Subcutaneous abdominal adipose tissue (tissue), 5 donors: ENCODE measurements around the gene TBC1D5.

ENCODE experiments used
- H3K27ac ChIP-seq: one replicate; pipeline ENCODE4 v1.7.0; 2013; ENCODE audit warnings: low read depth, mild to moderate bottlenecking, inconsistent platforms, low read length, moderate library complexity
- H3K27me3 ChIP-seq, 5 donors: one replicate each; pipeline ENCODE4 v1.7.0; 2013; ENCODE audit warnings: low read length in 5 of 5, inconsistent platforms in 1 of 5; ENCODE audit not compliant: control insufficient read depth in 5 of 5, insufficient read depth in 4 of 5
- H3K36me3 ChIP-seq, 5 donors: one replicate each; pipeline ENCODE4 v1.7.0; 2013; ENCODE audit warnings: low read length in 5 of 5; ENCODE audit not compliant: control insufficient read depth in 5 of 5, insufficient read depth in 5 of 5
- H3K4me1 ChIP-seq, 5 donors: one replicate each; pipeline ENCODE4 v1.7.0; 2013; ENCODE audit warnings: low read length in 5 of 5, mild to moderate bottlenecking in 3 of 5, moderate library complexity in 1 of 5; ENCODE audit not compliant: control insufficient read depth in 5 of 5, insufficient read depth in 5 of 5
- H3K4me3 ChIP-seq, 5 donors: one replicate each; pipeline ENCODE4 v1.7.0; 2013; ENCODE audit warnings: low read length in 5 of 5, low read depth in 1 of 5
- H3K9ac ChIP-seq, 5 donors: one replicate each; pipeline ENCODE4 v1.7.0; 2013; ENCODE audit warnings: low read length in 5 of 5, mild to moderate bottlenecking in 4 of 5, moderate library complexity in 3 of 5
- H3K9me3 ChIP-seq, 5 donors: one replicate each; pipeline ENCODE4 v1.7.0; 2013; ENCODE audit warnings: low read length in 5 of 5; ENCODE audit not compliant: control insufficient read depth in 5 of 5
- donor health status: healthy.
- donor health status: healthy.
- donor health status: healthy.
- donor health status: healthy.
- donor health status: healthy.

TBC1D5 gene

DNA sequence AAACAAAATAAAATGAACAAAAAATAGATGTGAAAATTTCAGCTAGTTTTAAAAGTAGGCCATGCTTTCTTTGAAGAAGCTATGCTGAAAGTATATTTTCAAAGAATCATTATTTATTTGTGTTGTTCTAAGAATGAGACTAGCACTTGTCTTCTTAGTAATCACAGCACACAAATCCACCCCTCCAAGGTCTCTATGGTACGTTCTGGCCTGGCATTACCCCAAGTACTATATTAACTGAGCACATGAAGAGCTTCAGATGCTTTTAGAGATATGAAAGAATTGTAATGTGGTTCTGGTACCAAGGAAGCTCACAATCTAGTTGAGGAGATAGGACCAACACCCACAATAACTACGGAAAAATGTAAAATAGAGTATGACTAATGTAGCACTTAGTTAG is 441.2 kb downstream of the TBC1D5 start:
- no peaks in the 10 kb centered on the region for H3K36me3 ChIP-seq
- no peak overlapping the region for H3K9ac ChIP-seq
- no peaks in the 10 kb centered on the region for H3K4me1 ChIP-seq
- no peak overlapping the region for H3K27ac ChIP-seq
- no peaks in the 10 kb centered on the region for H3K9me3 ChIP-seq
- no peaks in the 10 kb centered on the region for H3K27me3 ChIP-seq
- H3K4me3 ChIP-seq = no peak overlapping the region

- H3K4me1 ChIP-seq = no peaks in the 10 kb centered on the region
- H3K9me3 ChIP-seq = no peaks in the 10 kb centered on the region
- no peak overlapping the region for H3K27ac ChIP-seq
- H3K9ac ChIP-seq = no peak overlapping the region
- no peak overlapping the region for H3K4me3 ChIP-seq
- H3K27me3 ChIP-seq = no peaks in the 10 kb centered on the region
- H3K36me3 ChIP-seq = no peaks in the 10 kb centered on the region
These were observed 442.0 kb downstream of the TBC1D5 start for GRCh38 chr3:17300441-17300840.

DNA sequence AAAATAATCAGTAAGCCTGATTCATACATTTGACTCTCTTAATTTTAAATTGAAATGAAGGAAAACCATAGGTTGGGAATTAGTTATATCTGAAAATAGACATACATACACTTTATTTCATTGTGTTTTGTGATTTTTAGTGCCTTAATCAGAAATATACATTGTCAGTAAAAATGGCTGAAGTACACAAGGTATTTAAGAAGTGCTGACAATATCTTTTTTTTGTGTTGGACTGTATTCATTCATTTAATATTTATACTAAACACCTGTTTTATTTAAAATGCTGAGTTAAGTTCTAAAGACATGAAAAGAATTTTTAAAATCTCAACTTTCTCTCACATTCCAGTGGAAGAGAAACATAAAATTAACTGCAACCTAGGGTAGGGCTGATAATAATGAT is 444.4 kb downstream of the TBC1D5 start:
- Histone ChIP-seq H3K4me1 (no peaks in the 10 kb centered on the region), H3K27ac (no peak overlapping the region), H3K27me3 (no peaks in the 10 kb centered on the region), H3K36me3 (no peaks in the 10 kb centered on the region), H3K9ac (no peak overlapping the region), H3K9me3 (no peaks in the 10 kb centered on the region), H3K4me3 (no peak overlapping the region)

DNA sequence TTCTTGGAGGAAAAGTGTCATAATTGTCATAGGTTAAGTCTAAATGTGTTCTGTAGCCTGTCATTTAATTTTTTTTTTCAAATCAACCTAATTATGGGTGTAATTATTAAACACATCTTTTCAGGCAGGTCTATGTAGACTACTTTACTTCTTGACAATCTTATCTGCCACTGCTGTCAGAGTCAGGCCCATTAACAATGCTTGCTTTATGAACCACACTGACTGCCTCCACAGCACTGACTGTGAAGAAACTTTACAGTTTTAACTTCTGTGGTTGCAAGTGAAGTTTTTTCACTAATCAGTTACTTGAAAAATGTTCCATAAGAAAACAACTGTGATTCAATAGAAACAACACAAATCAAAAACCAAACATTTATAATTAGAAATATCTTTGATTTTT is 449.9 kb downstream of the TBC1D5 start:
- H3K4me3 ChIP-seq = no peak overlapping the region
- no peak overlapping the region for H3K9ac ChIP-seq
- H3K9me3 ChIP-seq = no peaks in the 10 kb centered on the region
- H3K4me1 ChIP-seq = no peaks in the 10 kb centered on the region
- no peaks in the 10 kb centered on the region for H3K27me3 ChIP-seq
- peaks cover 2 to 21% (median 9%) of the 10 kb centered on the region in 5 donors for H3K36me3 ChIP-seq
- H3K27ac ChIP-seq = no peak overlapping the region

GRCh38 chr3:17290894-17291293 is 451.5 kb downstream of the TBC1D5 start:
- no peak overlapping the region for H3K4me3 ChIP-seq
- H3K36me3 ChIP-seq = peaks cover 2 to 21% (median 9%) of the 10 kb centered on the region in 5 donors
- H3K27ac ChIP-seq = no peak overlapping the region
- no peak overlapping the region for H3K9ac ChIP-seq
- H3K9me3 ChIP-seq = no peaks in the 10 kb centered on the region
- peaks cover 0 to 2% (median 0%) of the 10 kb centered on the region in 5 donors for H3K4me1 ChIP-seq
- no peaks in the 10 kb centered on the region for H3K27me3 ChIP-seq

- no peaks in the 10 kb centered on the region for H3K9me3 ChIP-seq
- H3K27ac ChIP-seq = no peak overlapping the region
- peaks cover 2 to 21% (median 9%) of the 10 kb centered on the region in 5 donors for H3K36me3 ChIP-seq
- H3K4me1 ChIP-seq = peaks cover 0 to 2% (median 0%) of the 10 kb centered on the region in 5 donors
- H3K9ac ChIP-seq = no peak overlapping the region
- no peak overlapping the region for H3K4me3 ChIP-seq
- H3K27me3 ChIP-seq = no peaks in the 10 kb centered on the region
These were observed 453.5 kb downstream of the TBC1D5 start for GRCh38 chr3:17288839-17289399.

- H3K27ac ChIP-seq = no peak overlapping the region
- H3K9me3 ChIP-seq = no peaks in the 10 kb centered on the region
- no peaks in the 10 kb centered on the region for H3K27me3 ChIP-seq
- H3K36me3 ChIP-seq = peaks cover 2 to 21% (median 9%) of the 10 kb centered on the region in 5 donors
- H3K4me3 ChIP-seq = no peak overlapping the region
- H3K9ac ChIP-seq = no peak overlapping the region
- peaks cover 0 to 2% (median 0%) of the 10 kb centered on the region in 5 donors for H3K4me1 ChIP-seq
These were observed 455.3 kb downstream of the TBC1D5 start for GRCh38 chr3:17287006-17287689.

DNA sequence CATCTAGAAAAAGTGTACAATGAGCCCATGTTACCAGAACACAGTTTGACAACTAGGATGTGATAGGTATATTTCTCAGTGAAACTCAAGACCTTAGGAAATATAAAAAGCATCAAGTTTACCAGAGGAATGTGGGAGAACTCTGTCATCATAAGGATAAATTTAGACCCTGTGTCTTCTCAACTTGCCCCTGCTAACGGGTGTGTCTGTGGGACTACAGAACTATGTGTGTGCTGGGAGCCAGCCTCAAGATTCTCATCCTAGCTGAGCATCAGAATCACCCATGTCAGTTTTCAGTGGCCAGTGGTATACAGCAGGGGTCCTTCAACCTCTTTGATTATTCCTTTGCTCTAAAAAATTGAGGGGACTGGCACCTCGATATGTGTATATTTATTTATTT is 464.4 kb downstream of the TBC1D5 start:
- Histone ChIP-seq H3K27ac (no peak overlapping the region), H3K9ac (no peak overlapping the region), H3K27me3 (no peaks in the 10 kb centered on the region), H3K36me3 (peaks cover 0 to 2% (median 0%) of the 10 kb centered on the region in 5 donors), H3K4me3 (no peak overlapping the region), H3K4me1 (no peaks in the 10 kb centered on the region), H3K9me3 (no peaks in the 10 kb centered on the region)

DNA sequence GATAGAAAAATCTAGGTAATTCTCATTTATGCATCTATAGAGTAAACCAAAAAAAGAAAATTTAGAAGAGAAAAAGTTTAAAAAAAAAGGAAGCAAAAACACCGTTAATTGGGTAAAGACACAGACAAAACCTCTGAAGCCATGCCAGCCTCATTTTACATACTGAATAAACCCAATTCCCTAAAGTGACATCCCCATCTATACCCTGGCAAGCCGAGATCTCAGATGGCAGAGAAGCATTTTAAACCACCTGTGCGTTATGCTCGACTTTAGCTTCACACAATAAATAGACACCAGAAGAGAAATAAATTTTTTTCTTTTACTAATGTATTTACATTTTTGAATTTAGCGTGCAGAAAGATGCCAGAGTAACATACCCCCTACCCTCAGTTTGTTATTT is 475.6 kb downstream of the TBC1D5 start:
- H3K9ac ChIP-seq = no peak overlapping the region
- H3K27me3 ChIP-seq = no peaks in the 10 kb centered on the region
- H3K4me3 ChIP-seq = no peak overlapping the region
- H3K9me3 ChIP-seq = no peaks in the 10 kb centered on the region
- H3K4me1 ChIP-seq = no peaks in the 10 kb centered on the region
- H3K36me3 ChIP-seq = no peaks in the 10 kb centered on the region
- H3K27ac ChIP-seq = no peak overlapping the region

- Histone ChIP-seq H3K27ac (no peak overlapping the region), H3K9me3 (no peaks in the 10 kb centered on the region), H3K9ac (no peak overlapping the region), H3K36me3 (no peaks in the 10 kb centered on the region), H3K27me3 (no peaks in the 10 kb centered on the region), H3K4me1 (no peaks in the 10 kb centered on the region), H3K4me3 (no peak overlapping the region)
These were observed 480.6 kb downstream of the TBC1D5 start for GRCh38 chr3:17261627-17262369.
